HEK293 (cell line): ENCODE data around the gene USP31.

Source experiments
- ATF2 ChIP-seq: fragments of 450-650 bp; formaldehyde crosslinking; IDR thresholded peaks from 2 replicates; pipeline ENCODE4 v1.5.1; 2016; ENCODE audit warnings: missing biosample characterization, missing genetic modification characterization, low read depth
- CTCF ChIP-seq: fragments of 450-650 bp; formaldehyde crosslinking; IDR thresholded peaks from 2 replicates; pipeline ENCODE4 v1.5.1; 2016; ENCODE audit warnings: missing biosample characterization, missing genetic modification characterization
- GFI1B ChIP-seq: fragments of 450-650 bp; formaldehyde crosslinking; IDR thresholded peaks from 2 replicates; pipeline ENCODE4 v1.5.1; 2016; ENCODE audit warnings: missing biosample characterization, missing genetic modification characterization
- REST ChIP-seq: fragments of 450-650 bp; formaldehyde crosslinking; IDR thresholded peaks from 2 replicates; pipeline ENCODE4 v1.5.1; 2016; ENCODE audit warnings: missing biosample characterization, missing genetic modification characterization
- ZNF174 ChIP-seq: fragments of 450-650 bp; formaldehyde crosslinking; IDR thresholded peaks from 2 replicates; pipeline ENCODE4 v1.5.0; 2017; ENCODE audit warnings: missing biosample characterization, mild to moderate bottlenecking, missing genetic modification characterization
- ZNF184 ChIP-seq: fragments of 450-650 bp; IDR thresholded peaks from 2 replicates; pipeline ENCODE4 v1.5.1; 2018; ENCODE audit warnings: missing biosample characterization, mild to moderate bottlenecking, missing genetic modification characterization
- ZNF211 ChIP-seq: fragments of 450-650 bp; formaldehyde crosslinking; IDR thresholded peaks from 2 replicates; pipeline ENCODE4 v1.5.1; 2016; ENCODE audit warnings: low read depth, missing biosample characterization, missing genetic modification characterization
- ZNF24 ChIP-seq: fragments of 450-650 bp; formaldehyde crosslinking; IDR thresholded peaks from 2 replicates; pipeline ENCODE4 v1.5.1; 2016; ENCODE audit warnings: missing biosample characterization, missing genetic modification characterization
- ZNF302 ChIP-seq: fragments of 450-650 bp; formaldehyde crosslinking; IDR thresholded peaks from 2 replicates; pipeline ENCODE4 v1.5.1; 2016; ENCODE audit warnings: missing biosample characterization, missing genetic modification characterization, low read depth
- ZNF350 ChIP-seq: fragments of 450-650 bp; formaldehyde crosslinking; IDR thresholded peaks from 2 replicates; pipeline ENCODE4 v1.5.0; 2017; ENCODE audit warnings: missing biosample characterization, mild to moderate bottlenecking, missing genetic modification characterization
- ZNF426 ChIP-seq: fragments of 450-650 bp; formaldehyde crosslinking; IDR thresholded peaks from 2 replicates; pipeline ENCODE4 v1.5.1; 2017; ENCODE audit warnings: missing biosample characterization, missing genetic modification characterization, mild to moderate bottlenecking, inconsistent platforms, moderate library complexity

GRCh38 chr16:23059433-23059832 lies 89.8 kb downstream of the USP31 start:
- no peak for TF ChIP-seq ZNF184 (tag by site-specific recombination)
- TF ChIP-seq CTCF (tag by site-specific recombination) = no peak
- TF ChIP-seq GFI1B = no peak
- TF ChIP-seq ZNF24 (tag by site-specific recombination) = no peak
- no peak for TF ChIP-seq REST (tag by site-specific recombination)
- TF ChIP-seq ZNF211 (tag by site-specific recombination) = no peak
- TF ChIP-seq ATF2 (tag by site-specific recombination) = no peak
- TF ChIP-seq ZNF426 (tag by site-specific recombination) = no peak
- no peak for TF ChIP-seq ZNF350 (tag by site-specific recombination)
- no peak for TF ChIP-seq ZNF174 (tag by site-specific recombination)
- no peak for TF ChIP-seq ZNF302 (tag by site-specific recombination)
